Measurements from ENCODE around the gene ASB13. TPM values are rescaled to one million over a fixed set of nuclear protein-coding genes. Genes with fewer than 3 reads are reported as not detected.

The ASB13 gene
- total RNA-seq, 1 experiment from 2014 or later = 18.4 TPM

- POLR2A ChIA-PET = no interaction called here
- no TSS peak for BruUV-seq (replicated peaks)
- in situ Hi-C loops (cut with HindIII; ENCODE audit: low pct_unique_long_range_greater_than_20kb, low sequenced_read_pairs) (no loop called here), intact Hi-C loops (cut with micrococcal nuclease; ENCODE audit: unreplicated experiment) (no loop called here)
- Histone ChIP-seq H3K4me1 (ENCODE audit: control insufficient read depth, insufficient read depth, low read length) (no peaks in the 10 kb centered on the region), H3K27me3 (ENCODE audit: control insufficient read depth, insufficient read depth, low read length) (no peaks in the 10 kb centered on the region), H3K36me3 (ENCODE audit: control insufficient read depth, insufficient read depth, low read length) (no peaks in the 10 kb centered on the region), H3K27ac (ENCODE audit: low read length) (no peak overlapping the region), H3K9me3 (ENCODE audit: control insufficient read depth, insufficient read depth, low read depth, low read length) (no peaks in the 10 kb centered on the region), H3K4me3 (ENCODE audit: low read depth in 2 of 2, low read length in 2 of 2) (no peak overlapping the region)
- ATAC-seq = no peak
- no peak for DNase-seq (ENCODE audit: low read depth, low spot score)
- CTCF ChIA-PET = no interaction called here
- no peak for TF ChIP-seq CTCF (IDR thresholded peaks at IDR 0.05)
- no peak for TF ChIP-seq REST (IDR thresholded peaks at IDR 0.05; ENCODE audit: insufficient read depth in 1 of 2, low read depth in 2 of 2, low read length in 1 of 2)
- TF ChIP-seq POLR2AphosphoS5 (IDR thresholded peaks at IDR 0.05; ENCODE audit: low read depth, low read length) = no peak
- no peak for TF ChIP-seq SIN3A (IDR thresholded peaks at IDR 0.05; ENCODE audit: borderline replicate concordance, insufficient read depth, low read depth, low read length)
- no peak for TF ChIP-seq TCF7L2 (IDR thresholded peaks at IDR 0.05; ENCODE audit: low read depth, low read length)
Observed at GRCh38 chr10:5638494-5638893, 27.9 kb downstream of the ASB13 start.

- in situ Hi-C loops (cut with HindIII; ENCODE audit: low pct_unique_long_range_greater_than_20kb, low sequenced_read_pairs) = no loop called here
- Histone ChIP-seq H3K36me3 (ENCODE audit: control insufficient read depth, insufficient read depth, low read length) (no peaks in the 10 kb centered on the region), H3K27ac (ENCODE audit: low read length) (no peak overlapping the region), H3K4me3 (ENCODE audit: low read depth in 2 of 2, low read length in 2 of 2) (no peak overlapping the region), H3K4me1 (ENCODE audit: control insufficient read depth, insufficient read depth, low read length) (no peaks in the 10 kb centered on the region), H3K27me3 (ENCODE audit: control insufficient read depth, insufficient read depth, low read length) (no peaks in the 10 kb centered on the region), H3K9me3 (ENCODE audit: control insufficient read depth, insufficient read depth, low read depth, low read length) (no peaks in the 10 kb centered on the region)
- no TSS peak for BruUV-seq (replicated peaks)
- no peak for DNase-seq (ENCODE audit: low read depth, low spot score)
- ATAC-seq = no peak
- TF ChIP-seq REST (IDR thresholded peaks at IDR 0.05; ENCODE audit: insufficient read depth in 1 of 2, low read depth in 2 of 2, low read length in 1 of 2) (no peak), CTCF (IDR thresholded peaks at IDR 0.05) (no peak), SIN3A (IDR thresholded peaks at IDR 0.05; ENCODE audit: borderline replicate concordance, insufficient read depth, low read depth, low read length) (no peak), TCF7L2 (IDR thresholded peaks at IDR 0.05; ENCODE audit: low read depth, low read length) (no peak), POLR2AphosphoS5 (IDR thresholded peaks at IDR 0.05; ENCODE audit: low read depth, low read length) (no peak)
- ChIA-PET POLR2A (no interaction called here), CTCF (no interaction called here)
- intact Hi-C loops (cut with micrococcal nuclease; ENCODE audit: unreplicated experiment) = no loop called here
Observed at GRCh38 chr10:5634918-5635317, 31.5 kb downstream of the ASB13 start.
